ENCODE results near the gene CDK11B.
"Not testable (repeated sequence)": the region's sequence is repeated elsewhere in the genome, so short reads cannot be mapped to it uniquely, and the experiment has no call there.

The CDK11B gene

DNA sequence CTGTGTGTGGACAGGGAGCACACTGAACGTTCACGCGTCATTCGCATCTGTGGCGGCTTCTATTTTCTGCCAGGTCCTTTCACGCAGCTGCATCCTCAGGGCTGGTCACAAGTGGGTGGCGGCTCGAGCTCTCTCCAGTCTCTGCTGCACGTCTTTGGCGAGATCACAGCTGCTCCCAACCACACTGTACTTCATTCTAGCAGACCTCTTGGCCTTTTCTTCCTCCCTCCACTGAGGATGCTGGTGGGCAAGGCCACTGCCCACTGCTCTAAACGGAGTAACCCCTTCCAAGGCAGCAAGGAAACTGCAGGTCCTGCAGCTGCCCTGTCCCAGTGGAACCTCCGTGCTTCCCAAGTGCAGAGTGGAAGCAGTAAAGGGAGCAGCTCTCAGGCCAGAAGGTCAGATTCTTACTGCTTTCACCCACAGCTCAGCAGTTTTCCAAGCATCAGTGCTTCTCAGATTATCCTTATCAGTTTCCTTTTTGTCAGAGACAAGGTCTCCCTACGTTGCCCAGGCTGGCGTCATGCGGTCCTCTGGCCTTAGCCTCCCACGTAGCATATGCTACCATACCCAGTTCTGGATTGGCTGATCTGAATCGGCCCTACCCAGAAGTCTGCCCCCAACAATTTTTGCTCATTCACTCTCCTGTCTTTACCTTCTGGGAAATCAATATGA lies 11.1 kb downstream of the CDK11B start:
- not testable (repeated sequence) for DNase-seq

DNA sequence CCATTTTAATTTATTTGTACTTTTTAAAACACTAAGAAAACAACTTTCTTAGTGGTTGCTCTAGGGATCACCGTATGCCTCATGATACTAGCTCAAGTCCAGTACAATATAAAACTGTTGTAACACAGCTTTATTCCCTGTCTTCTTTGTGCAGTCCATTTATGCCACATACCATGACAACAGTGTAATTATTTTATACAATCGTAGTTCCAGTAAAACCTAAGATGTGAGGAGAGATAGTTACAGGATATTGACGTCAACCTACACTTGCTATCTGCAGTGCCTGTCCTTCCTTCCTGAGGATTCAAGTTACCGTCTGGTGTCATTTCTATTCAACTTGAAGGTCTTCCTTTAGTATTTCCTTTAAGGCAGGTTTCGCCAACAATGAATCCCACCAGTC lies 12.5 kb downstream of the CDK11B start:
- not testable (repeated sequence) for DNase-seq

DNA sequence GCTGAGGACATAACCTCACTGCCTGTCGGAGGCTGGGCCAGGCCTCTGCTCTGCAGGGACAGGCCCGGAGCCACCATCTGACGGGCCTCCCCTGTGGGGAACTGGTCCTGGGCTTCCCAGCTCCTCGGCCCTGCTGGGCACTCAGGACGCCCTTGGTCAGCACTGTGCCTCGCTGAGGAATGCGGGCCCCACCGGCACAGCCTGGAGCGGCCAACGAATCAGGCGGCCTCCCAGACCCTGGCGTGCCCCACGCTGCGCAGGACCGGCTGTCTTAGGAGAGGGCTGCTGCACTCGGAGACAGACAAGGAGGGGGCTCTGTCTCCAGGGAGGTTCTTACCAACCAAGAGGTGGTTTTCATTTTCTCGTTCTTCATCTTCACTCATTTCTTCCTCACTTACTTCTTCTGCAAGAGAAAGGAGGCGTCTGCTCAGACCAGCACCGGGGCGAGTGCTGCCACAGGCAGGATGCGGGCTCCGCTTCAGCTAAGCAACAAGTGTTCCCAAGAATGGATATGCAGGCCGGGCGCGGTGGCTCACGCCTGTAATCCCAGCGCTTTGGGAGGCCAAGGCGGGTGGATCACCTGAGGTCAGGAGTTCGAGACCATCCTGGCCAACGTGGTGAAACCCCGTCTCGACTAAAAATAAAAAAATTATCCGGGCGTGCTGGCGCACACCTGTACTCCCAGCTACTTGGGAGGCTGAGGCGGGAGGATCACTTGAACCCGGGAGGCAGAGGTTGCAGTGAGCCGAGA lies 17.9 kb downstream of the CDK11B start:
- DNase-seq: not testable (repeated sequence)

DNA sequence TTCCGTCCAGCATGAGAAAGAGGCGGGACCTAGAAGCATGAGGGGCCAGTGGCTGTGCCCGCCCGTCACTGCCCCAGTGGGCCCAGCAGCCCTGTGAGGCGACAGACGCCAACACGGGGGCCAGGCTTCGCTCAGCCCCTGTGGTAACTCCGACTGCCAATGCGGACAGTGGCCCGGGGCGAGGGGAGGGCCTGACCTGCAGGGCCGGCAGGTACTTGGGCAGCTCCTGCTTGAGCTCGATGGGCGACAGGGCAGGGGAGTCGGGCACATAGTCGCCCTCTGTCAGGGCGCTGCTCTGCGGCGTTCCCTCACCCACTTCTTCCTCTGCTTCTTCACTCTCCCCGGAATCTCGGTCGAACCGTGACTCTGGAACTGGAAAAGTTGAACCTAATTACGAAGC lies 18.7 kb downstream of the CDK11B start:
- not testable (repeated sequence) for DNase-seq

DNA sequence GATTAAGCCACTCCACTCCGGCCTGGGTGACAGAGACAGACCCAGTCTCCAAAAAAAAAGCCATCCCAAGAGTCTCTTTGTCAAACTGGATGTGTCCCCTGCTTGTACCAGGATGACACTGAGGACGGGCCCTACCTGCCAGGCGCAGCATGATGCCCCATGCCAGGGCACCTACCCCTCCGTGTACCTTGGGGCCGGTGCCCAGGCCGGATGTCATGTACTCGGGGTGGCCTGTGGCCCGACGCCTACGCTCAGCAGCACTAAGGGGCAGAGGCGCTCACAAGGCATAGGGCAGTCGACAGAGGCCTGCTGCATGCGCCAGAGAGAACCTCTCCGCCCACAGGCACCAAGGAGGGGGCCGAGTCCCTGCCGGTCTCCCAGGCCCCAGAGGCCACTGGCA lies 19.4 kb downstream of the CDK11B start:
- not testable (repeated sequence) for DNase-seq

- DNase-seq: not testable (repeated sequence)
Measured at GRCh38 chr1:1638528-1638927, 20.3 kb downstream of the CDK11B start.

- not testable (repeated sequence) for DNase-seq
Measured at GRCh38 chr1:1637479-1637875, 21.3 kb downstream of the CDK11B start.

DNA sequence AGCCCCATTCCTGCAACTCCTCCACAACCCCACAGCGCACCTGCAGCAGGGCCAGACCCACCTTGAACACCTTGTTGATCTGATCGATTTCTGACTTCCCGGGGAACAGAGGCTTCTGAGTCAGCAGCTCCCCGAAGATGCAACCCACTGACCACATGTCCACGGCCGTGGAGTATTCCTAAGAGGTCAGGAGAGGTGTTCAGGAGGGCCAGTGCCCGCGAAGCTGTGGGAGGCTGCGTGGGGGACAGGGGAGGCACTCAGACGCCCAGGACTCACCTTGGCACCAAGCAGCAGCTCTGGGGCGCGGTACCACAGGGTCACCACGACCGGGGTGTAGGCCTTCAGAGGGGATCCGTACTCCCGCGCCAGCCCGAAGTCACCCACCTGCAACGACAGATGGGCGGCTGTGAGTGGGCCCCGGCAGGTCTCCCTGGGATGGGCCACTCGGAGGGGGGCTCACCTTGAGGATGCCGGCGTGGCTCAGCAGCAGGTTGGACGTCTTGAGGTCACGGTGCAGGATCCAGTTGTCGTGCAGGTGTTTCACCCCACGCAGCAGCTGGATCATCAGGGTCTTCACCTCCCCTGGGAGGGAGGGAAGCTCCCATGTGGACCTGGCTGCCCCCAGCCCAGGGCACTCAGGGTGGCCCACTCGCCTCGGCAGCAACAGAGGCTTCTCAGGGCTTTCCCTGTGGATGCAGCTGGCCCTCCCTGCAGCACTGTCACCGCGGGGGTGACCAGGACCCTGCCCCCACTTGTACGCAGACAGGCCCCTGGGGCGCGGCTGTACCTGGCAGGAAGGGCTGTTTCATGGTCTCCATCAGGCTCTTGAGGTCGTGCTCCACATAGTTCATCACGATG lies 22.0 kb downstream of the CDK11B start:
- not testable (repeated sequence) for DNase-seq

GRCh38 chr1:1634613-1635012 lies 24.2 kb downstream of the CDK11B start:
- DNase-seq: not testable (repeated sequence)

GRCh38 chr1:1633409-1633808 lies 25.4 kb downstream of the CDK11B start:
- DNase-seq: not testable (repeated sequence)

GRCh38 chr1:1631782-1632420 lies 26.9 kb downstream of the CDK11B start, which contains the start of gene MMP23B:
TSS of gene MMP23B (plus strand) at chr1:1632173. CDS start at chr1:1632219, 46 bp downstream.
- DNase-seq: no peak

- no peak for DNase-seq
Measured at GRCh38 chr1:1630965-1631781, 27.6 kb downstream of the CDK11B start.

DNA sequence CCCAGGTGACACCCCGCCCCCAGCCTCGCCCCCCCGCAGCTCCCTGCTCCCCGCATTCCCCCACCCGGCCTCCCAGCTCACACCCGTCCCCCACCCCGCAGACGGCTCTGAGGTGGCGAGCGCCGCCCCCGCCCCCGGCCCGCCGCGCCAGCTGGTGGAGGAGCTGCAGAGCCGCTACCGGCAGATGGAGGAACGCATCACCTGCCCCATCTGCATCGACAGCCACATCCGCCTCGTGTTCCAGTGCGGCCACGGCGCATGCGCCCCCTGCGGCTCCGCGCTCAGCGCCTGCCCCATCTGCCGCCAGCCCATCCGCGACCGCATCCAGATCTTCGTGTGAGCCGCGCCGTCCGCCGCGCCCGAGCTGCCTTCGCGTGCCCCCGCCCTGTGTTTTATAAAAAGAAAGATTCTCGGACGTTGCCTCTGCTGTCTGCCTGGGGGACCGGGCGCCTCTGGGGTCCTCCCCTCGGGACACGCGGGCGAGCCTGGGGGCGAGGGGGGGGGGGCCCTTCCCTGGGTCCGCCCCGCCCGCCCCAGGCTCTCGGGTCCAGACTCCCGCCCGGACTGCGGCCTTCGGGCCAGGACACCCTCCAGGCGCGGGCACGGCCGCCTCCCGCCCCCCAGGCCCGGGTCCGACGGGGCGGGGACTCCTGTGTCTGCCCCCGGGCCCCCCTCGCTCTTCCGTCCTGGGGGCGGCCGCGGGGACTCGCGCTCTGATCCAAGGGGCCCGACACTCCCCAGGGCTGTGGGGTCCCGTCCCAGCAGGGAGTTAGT lies 28.4 kb downstream of the CDK11B start:
- peak; percentile 63 for DNase-seq

GRCh38 chr1:1629430-1630190 lies 29.2 kb downstream of the CDK11B start:
- no peak for DNase-seq

DNA sequence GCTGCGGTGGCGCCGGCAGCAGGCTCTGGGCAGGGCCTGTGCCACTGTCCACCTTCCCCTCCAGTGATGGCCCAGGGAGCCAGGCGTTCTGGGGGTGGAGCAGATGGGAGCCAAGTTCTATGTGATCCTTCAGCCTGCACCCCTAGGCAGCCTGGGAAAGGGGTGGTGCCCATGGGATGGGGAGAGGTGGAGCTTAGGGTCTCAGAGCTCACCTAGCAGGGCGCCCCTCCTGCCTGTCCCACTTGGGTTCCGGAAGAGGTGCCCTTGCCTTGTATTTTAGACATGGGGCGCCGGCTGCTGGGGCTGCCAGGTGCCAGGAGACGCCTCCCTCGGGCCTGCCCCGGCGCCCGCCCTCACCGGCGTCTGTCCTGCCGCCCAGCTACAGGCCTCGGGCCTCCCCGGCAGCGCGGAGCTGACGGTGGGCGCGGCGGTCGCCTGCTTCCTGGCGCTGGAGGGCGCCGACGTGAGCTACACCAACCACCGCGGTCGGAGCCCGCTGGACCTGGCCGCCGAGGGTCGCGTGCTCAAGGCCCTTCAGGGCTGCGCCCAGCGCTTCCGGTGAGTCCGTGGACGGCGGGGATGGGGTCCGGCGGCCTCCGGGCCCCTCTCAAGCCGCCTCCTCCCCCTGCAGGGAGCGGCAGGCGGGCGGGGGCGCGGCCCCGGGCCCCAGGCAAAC lies 29.9 kb downstream of the CDK11B start:
- DNase-seq: no peak

- no peak for DNase-seq
Measured at GRCh38 chr1:1627829-1628753, 30.7 kb downstream of the CDK11B start.

DNA sequence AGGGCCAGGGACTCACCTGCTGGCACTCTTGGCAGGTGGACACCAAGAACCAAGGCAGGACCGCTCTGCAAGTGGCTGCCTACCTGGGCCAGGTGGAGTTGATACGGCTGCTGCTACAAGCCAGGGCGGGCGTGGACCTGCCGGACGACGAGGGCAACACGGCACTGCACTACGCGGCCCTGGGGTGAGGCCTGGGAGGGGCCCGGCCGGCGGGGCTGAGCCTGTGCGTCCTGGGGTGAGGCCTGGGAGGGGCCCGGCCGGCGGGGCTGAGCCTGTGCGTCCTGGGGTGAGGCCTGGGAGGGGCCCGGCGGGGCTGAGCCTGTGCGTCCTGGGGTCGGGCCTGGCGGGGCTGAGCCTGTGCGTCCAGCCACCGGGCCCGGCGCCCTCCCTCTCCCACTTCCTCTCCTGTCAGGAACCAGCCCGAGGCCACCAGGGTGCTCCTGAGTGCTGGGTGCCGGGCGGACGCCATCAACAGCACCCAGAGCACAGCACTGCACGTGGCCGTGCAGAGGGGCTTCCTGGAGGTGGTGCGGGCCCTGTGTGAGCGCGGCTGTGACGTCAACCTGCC lies 31.5 kb downstream of the CDK11B start:
- no peak for DNase-seq

All from NCI-H748 treated with DMSO at 0.1 percent for 48 hours (cell line).